Activated naive CD8-positive, alpha-beta T cell treated with anti-CD3 and anti-CD28 coated beads, Interleukin-2, amount 50 U/mL, for 24 hours (primary cell): ENCODE data around the gene ACADSB.

Experiments
- ATAC-seq: fragments of 150-1000 bp; cut with Tn5 transposase; one replicate; pipeline ENCODE4 v1.10.0; 2021
- DNase-seq: peaks from one replicate; pipeline ENCODE4 v3.0.0; 2021
- H3K27ac Mint-ChIP-seq: one replicate; pipeline ENCODE4 v1.8.0; 2021; ENCODE audit warnings: mild to moderate bottlenecking, mixed read lengths
- H3K27me3 Mint-ChIP-seq: one replicate; pipeline ENCODE4 v1.8.0; 2021; ENCODE audit warnings: mixed read lengths
- H3K36me3 Mint-ChIP-seq: one replicate; pipeline ENCODE4 v1.8.0; 2021; ENCODE audit warnings: low read depth, mixed read lengths
- H3K4me1 Mint-ChIP-seq: one replicate; pipeline ENCODE4 v1.8.0; 2021; ENCODE audit warnings: mixed read lengths
- H3K4me3 Mint-ChIP-seq: one replicate; pipeline ENCODE4 v1.8.0; 2021; ENCODE audit warnings: mild to moderate bottlenecking, moderate library complexity, mixed read lengths
- H3K9me3 Mint-ChIP-seq: one replicate; pipeline ENCODE4 v1.8.0; 2021; ENCODE audit warnings: mixed read lengths

Gene ACADSB

GRCh38 chr10:123016228-123016627 is 7.4 kb downstream of the ACADSB start:
- ATAC-seq (no peak), DNase-seq (no peak)
- no peak overlapping the region for H3K4me3 Mint-ChIP-seq
- H3K27ac Mint-ChIP-seq: no peak overlapping the region
- H3K27me3 Mint-ChIP-seq: no peaks in the 10 kb centered on the region
- H3K9me3 Mint-ChIP-seq: no peaks in the 10 kb centered on the region
- no peaks in the 10 kb centered on the region for H3K4me1 Mint-ChIP-seq
- H3K36me3 Mint-ChIP-seq: peaks cover 9% of the 10 kb centered on the region

GRCh38 chr10:123017421-123018165 is 8.8 kb downstream of the ACADSB start:
- Mint-ChIP-seq H3K4me1 (no peaks in the 10 kb centered on the region), H3K4me3 (no peak overlapping the region), H3K36me3 (peaks cover 4% of the 10 kb centered on the region), H3K27ac (no peak overlapping the region), H3K27me3 (no peaks in the 10 kb centered on the region), H3K9me3 (no peaks in the 10 kb centered on the region)
- ATAC-seq: no peak
- no peak for DNase-seq

GRCh38 chr10:123018531-123018930 is 9.7 kb downstream of the ACADSB start:
- no peak for ATAC-seq
- H3K27me3 Mint-ChIP-seq: no peaks in the 10 kb centered on the region
- no peak overlapping the region for H3K4me3 Mint-ChIP-seq
- H3K36me3 Mint-ChIP-seq: peaks cover 4% of the 10 kb centered on the region
- no peak for DNase-seq
- no peaks in the 10 kb centered on the region for H3K4me1 Mint-ChIP-seq
- no peak overlapping the region for H3K27ac Mint-ChIP-seq
- H3K9me3 Mint-ChIP-seq: no peaks in the 10 kb centered on the region

GRCh38 chr10:123019264-123019663 is 10.5 kb downstream of the ACADSB start:
- Mint-ChIP-seq H3K4me3 (no peak overlapping the region), H3K4me1 (no peaks in the 10 kb centered on the region), H3K27me3 (no peaks in the 10 kb centered on the region), H3K27ac (no peak overlapping the region), H3K36me3 (peaks cover 4% of the 10 kb centered on the region), H3K9me3 (no peaks in the 10 kb centered on the region)
- DNase-seq: no peak
- ATAC-seq: no peak

- DNase-seq (no peak), ATAC-seq (no peak)
- H3K27me3 Mint-ChIP-seq: no peaks in the 10 kb centered on the region
- no peak overlapping the region for H3K27ac Mint-ChIP-seq
- no peaks in the 10 kb centered on the region for H3K4me1 Mint-ChIP-seq
- H3K4me3 Mint-ChIP-seq: no peak overlapping the region
- H3K9me3 Mint-ChIP-seq: no peaks in the 10 kb centered on the region
- H3K36me3 Mint-ChIP-seq: peaks cover 4% of the 10 kb centered on the region
Observed at GRCh38 chr10:123019941-123020703, 11.3 kb downstream of the ACADSB start.

GRCh38 chr10:123021517-123021916 is 12.7 kb downstream of the ACADSB start:
- ATAC-seq (no peak), DNase-seq (no peak)
- no peaks in the 10 kb centered on the region for H3K27me3 Mint-ChIP-seq
- H3K9me3 Mint-ChIP-seq: no peaks in the 10 kb centered on the region
- H3K4me3 Mint-ChIP-seq: no peak overlapping the region
- H3K4me1 Mint-ChIP-seq: no peaks in the 10 kb centered on the region
- H3K27ac Mint-ChIP-seq: no peak overlapping the region
- H3K36me3 Mint-ChIP-seq: peaks cover 4% of the 10 kb centered on the region

- H3K4me3 Mint-ChIP-seq: no peak overlapping the region
- H3K27ac Mint-ChIP-seq: no peak overlapping the region
- DNase-seq (no peak), ATAC-seq (no peak)
- H3K9me3 Mint-ChIP-seq: no peaks in the 10 kb centered on the region
- no peaks in the 10 kb centered on the region for H3K27me3 Mint-ChIP-seq
- no peaks in the 10 kb centered on the region for H3K36me3 Mint-ChIP-seq
- H3K4me1 Mint-ChIP-seq: no peaks in the 10 kb centered on the region
Observed at GRCh38 chr10:123024540-123024939, 15.7 kb downstream of the ACADSB start.

- H3K4me1 Mint-ChIP-seq: no peaks in the 10 kb centered on the region
- DNase-seq (no peak), ATAC-seq (no peak)
- H3K27me3 Mint-ChIP-seq: no peaks in the 10 kb centered on the region
- no peak overlapping the region for H3K4me3 Mint-ChIP-seq
- H3K9me3 Mint-ChIP-seq: no peaks in the 10 kb centered on the region
- no peaks in the 10 kb centered on the region for H3K36me3 Mint-ChIP-seq
- H3K27ac Mint-ChIP-seq: no peak overlapping the region
Observed at GRCh38 chr10:123026302-123026701, 17.5 kb downstream of the ACADSB start.

- Mint-ChIP-seq H3K27ac (no peak overlapping the region), H3K36me3 (no peaks in the 10 kb centered on the region), H3K9me3 (no peaks in the 10 kb centered on the region), H3K4me1 (no peaks in the 10 kb centered on the region), H3K4me3 (no peak overlapping the region), H3K27me3 (no peaks in the 10 kb centered on the region)
- ATAC-seq (no peak), DNase-seq (no peak)
Observed at GRCh38 chr10:123027861-123028260, 19.1 kb downstream of the ACADSB start.

GRCh38 chr10:123031124-123031523 is 22.3 kb downstream of the ACADSB start:
- Mint-ChIP-seq H3K36me3 (peaks cover 4% of the 10 kb centered on the region), H3K9me3 (no peaks in the 10 kb centered on the region), H3K4me1 (no peaks in the 10 kb centered on the region), H3K4me3 (no peak overlapping the region), H3K27me3 (no peaks in the 10 kb centered on the region), H3K27ac (no peak overlapping the region)
- no peak for ATAC-seq
- no peak for DNase-seq

GRCh38 chr10:123034332-123034731 is 25.5 kb downstream of the ACADSB start:
- Mint-ChIP-seq H3K27ac (no peak overlapping the region), H3K36me3 (peaks cover 4% of the 10 kb centered on the region), H3K9me3 (no peaks in the 10 kb centered on the region), H3K4me1 (peaks cover 6% of the 10 kb centered on the region), H3K4me3 (no peak overlapping the region), H3K27me3 (no peaks in the 10 kb centered on the region)
- DNase-seq: no peak
- no peak for ATAC-seq

GRCh38 chr10:123035467-123036086 is 26.8 kb downstream of the ACADSB start:
- H3K27me3 Mint-ChIP-seq: no peaks in the 10 kb centered on the region

GRCh38 chr10:123038782-123039631 is 30.2 kb downstream of the ACADSB start:
- Mint-ChIP-seq H3K27me3 (no peaks in the 10 kb centered on the region), H3K27ac (no peak overlapping the region), H3K4me3 (no peak overlapping the region), H3K4me1 (peaks cover 6% of the 10 kb centered on the region), H3K9me3 (no peaks in the 10 kb centered on the region), H3K36me3 (peaks cover 6% of the 10 kb centered on the region)
- ATAC-seq (no peak), DNase-seq (no peak)

More at GRCh38 chr10:123035467-123036086, 26.8 kb downstream of the ACADSB start:
- Mint-ChIP-seq H3K4me3 (no peak overlapping the region), H3K9me3 (no peaks in the 10 kb centered on the region), H3K4me1 (peaks cover 6% of the 10 kb centered on the region), H3K36me3 (peaks cover 4% of the 10 kb centered on the region), H3K27ac (no peak overlapping the region)
- ATAC-seq (no peak), DNase-seq (no peak)

GRCh38 chr10:123039632-123039930 is 30.8 kb downstream of the ACADSB start:
- Mint-ChIP-seq H3K36me3 (peaks cover 3% of the 10 kb centered on the region), H3K27ac (no peak overlapping the region)
- no peak for ATAC-seq

More at GRCh38 chr10:123039632-123039930, 30.8 kb downstream of the ACADSB start:
- no peak for DNase-seq
- Mint-ChIP-seq H3K4me3 (no peak overlapping the region), H3K4me1 (peaks cover 6% of the 10 kb centered on the region), H3K27me3 (no peaks in the 10 kb centered on the region), H3K9me3 (no peaks in the 10 kb centered on the region)
